ENCODE data around the gene QSOX2. TPM values are rescaled to one million over a fixed set of nuclear protein-coding genes. Genes with fewer than 3 reads are reported as not detected.

Gene QSOX2
- total RNA-seq, 4 donors from 2014 or later = 10.2 to 15.8 (median 12.1) TPM

DNA sequence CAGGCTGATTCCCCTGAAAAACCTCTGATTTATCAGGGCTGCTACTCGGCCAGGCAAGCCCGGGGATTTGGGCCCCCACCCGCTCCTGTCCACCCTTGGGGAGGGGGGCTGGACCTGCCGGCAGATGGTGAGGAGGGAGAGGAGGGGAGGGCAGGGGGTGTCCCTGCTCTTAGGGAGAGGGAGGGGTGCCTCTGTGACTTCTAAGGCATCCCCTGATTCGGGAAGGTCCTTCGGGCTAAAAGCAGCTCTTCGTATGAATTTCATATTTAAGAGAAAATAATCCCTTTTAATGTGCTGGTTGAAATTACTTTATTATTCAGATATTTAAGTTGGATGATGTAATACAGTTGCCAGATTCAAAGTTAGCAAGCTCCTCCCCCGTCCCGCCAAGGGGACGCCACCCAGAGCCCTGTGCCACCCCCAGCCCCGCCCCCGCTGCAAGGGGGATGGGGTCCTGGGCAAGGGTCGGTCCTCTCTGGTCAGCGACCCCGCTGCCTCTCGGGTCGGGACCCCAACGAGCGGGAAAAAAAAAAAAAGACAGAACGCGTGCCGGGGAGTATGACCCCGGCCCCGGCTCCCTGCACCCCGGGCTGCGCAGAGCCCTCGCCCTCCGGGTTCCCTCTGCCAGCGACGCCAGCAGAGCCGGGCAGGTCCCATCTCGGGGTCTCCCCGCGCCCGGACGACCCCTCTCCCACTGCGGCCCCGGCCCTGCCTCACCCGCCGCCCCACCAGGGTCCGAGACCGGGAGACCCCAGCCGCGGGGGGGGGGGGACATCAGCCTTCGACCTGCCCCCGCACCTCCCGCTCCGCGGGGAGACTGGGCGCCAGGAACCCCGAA is 53.1 kb downstream of the QSOX2 start:
- TF ChIP-seq POLR2AphosphoS5 (IDR thresholded peaks at IDR 0.05) (no peak), EP300 (IDR thresholded peaks at IDR 0.05) (no peak), POLR2A (IDR thresholded peaks at IDR 0.05) (no peak)
- TF ChIP-seq, protein P1, sequence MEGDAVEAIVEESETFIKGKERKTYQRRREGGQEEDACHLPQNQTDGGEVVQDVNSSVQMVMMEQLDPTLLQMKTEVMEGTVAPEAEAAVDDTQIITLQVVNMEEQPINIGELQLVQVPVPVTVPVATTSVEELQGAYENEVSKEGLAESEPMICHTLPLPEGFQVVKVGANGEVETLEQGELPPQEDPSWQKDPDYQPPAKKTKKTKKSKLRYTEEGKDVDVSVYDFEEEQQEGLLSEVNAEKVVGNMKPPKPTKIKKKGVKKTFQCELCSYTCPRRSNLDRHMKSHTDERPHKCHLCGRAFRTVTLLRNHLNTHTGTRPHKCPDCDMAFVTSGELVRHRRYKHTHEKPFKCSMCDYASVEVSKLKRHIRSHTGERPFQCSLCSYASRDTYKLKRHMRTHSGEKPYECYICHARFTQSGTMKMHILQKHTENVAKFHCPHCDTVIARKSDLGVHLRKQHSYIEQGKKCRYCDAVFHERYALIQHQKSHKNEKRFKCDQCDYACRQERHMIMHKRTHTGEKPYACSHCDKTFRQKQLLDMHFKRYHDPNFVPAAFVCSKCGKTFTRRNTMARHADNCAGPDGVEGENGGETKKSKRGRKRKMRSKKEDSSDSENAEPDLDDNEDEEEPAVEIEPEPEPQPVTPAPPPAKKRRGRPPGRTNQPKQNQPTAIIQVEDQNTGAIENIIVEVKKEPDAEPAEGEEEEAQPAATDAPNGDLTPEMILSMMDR (IDR thresholded peaks at IDR 0.05) = no peak
- Histone ChIP-seq H3K27me3 (peaks cover 100% of the 10 kb centered on the region), H3K9me3 (no peaks in the 10 kb centered on the region), H3K4me1 (peaks cover 12% of the 10 kb centered on the region), H3K36me3 (no peaks in the 10 kb centered on the region), H3K4me3 (no peak overlapping the region), H3K27ac (no peak overlapping the region)
- 3% methylated on average over 24 of the region's 51 CpGs for WGBS
- no peak for DNase-seq (ENCODE audit: low spot score in 2 of 2)

GRCh38 chr9:136191960-136192286 is 53.7 kb downstream of the QSOX2 start:
- TF ChIP-seq EP300 (IDR thresholded peaks at IDR 0.05) (no peak), POLR2A (IDR thresholded peaks at IDR 0.05) (no peak), POLR2AphosphoS5 (IDR thresholded peaks at IDR 0.05) (no peak)
- TF ChIP-seq, protein P1 (IDR thresholded peaks at IDR 0.05) = no peak
- Histone ChIP-seq H3K4me3 (no peak overlapping the region), H3K36me3 (no peaks in the 10 kb centered on the region), H3K27ac (no peak overlapping the region), H3K27me3 (peaks cover 100% of the 10 kb centered on the region), H3K9me3 (no peaks in the 10 kb centered on the region), H3K4me1 (peaks cover 12% of the 10 kb centered on the region)
- no peak for DNase-seq (ENCODE audit: low spot score in 2 of 2)
- 30% methylated on average over 9 of the region's 9 CpGs for WGBS

DNA sequence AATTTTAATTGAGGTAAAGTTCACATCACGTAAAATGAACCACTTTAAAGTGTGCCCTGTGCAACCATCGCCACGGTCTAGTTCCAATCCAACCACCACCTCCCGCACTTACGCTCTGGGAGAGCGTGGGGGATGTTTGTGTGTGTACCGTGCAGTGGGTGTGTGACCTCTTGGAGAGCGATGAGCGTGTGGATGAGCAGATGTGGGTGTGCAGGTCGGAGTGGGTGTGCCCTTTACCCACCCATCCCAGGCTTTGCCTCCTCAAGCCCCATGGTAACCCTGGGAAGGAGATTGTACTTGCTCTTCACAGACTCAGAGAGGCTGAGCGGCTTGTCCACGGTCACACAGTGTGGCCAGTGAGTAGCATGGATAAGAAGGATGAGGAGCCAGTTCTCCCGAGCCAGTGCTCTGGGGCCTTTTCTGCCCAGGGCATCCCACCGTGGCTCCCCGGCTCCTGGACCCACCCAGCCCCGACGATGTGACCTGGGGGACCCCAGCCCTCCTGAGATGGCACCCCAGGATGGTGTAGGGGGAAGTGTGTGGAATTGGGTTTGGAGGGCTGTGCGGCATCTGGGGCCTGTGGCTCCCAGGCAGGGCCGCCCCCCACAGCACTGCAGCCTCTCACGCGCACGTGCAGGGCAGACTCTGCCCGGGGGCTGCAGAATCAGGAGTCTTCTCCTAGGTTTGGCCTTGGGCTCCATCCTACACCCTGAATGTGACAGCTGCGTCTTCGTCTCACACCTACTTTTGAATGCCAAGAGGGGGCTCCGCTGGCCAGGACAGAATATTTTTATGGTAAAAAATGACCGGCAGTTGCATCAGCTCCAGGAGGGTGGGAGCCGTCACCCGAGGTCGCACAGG is 54.3 kb downstream of the QSOX2 start:
- no peak for TF ChIP-seq POLR2A (IDR thresholded peaks at IDR 0.05)
- TF ChIP-seq, protein P1 (IDR thresholded peaks at IDR 0.05) = no peak
- no peak for TF ChIP-seq EP300 (IDR thresholded peaks at IDR 0.05)
- no peak for TF ChIP-seq POLR2AphosphoS5 (IDR thresholded peaks at IDR 0.05)
- H3K4me3 ChIP-seq = no peak overlapping the region
- no peaks in the 10 kb centered on the region for H3K9me3 ChIP-seq
- peaks cover 12% of the 10 kb centered on the region for H3K4me1 ChIP-seq
- no peak for DNase-seq (ENCODE audit: low spot score in 2 of 2)
- no peak overlapping the region for H3K27ac ChIP-seq
- H3K27me3 ChIP-seq = peaks cover 100% of the 10 kb centered on the region
- 51% methylated on average over 23 of the region's 30 CpGs for WGBS
- H3K36me3 ChIP-seq = no peaks in the 10 kb centered on the region

DNA sequence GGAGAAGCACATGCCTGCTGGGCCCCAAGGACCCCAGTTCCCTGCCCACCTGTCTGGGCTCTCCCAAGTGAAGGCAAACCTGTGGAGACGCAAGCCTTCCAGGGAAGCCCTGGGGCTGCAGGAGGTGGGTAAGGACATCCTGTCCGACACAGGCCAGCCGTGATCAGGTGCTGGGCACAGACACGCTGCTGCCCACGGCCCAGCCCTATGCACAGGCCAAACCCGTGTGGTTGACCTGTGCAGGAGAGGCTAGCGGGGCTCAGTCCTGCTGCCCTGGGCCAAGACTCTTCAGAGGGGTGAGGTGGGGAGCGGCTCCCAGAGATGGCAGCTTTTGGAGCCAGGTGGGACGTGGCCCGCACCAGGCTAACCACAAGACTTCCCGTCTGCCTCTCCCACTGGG is 55.0 kb downstream of the QSOX2 start:
- Histone ChIP-seq H3K27ac (no peak overlapping the region), H3K4me3 (no peak overlapping the region), H3K9me3 (no peaks in the 10 kb centered on the region), H3K4me1 (peaks cover 12% of the 10 kb centered on the region), H3K27me3 (peaks cover 100% of the 10 kb centered on the region), H3K36me3 (no peaks in the 10 kb centered on the region)
- WGBS = 44% methylated on average over 4 of the region's 11 CpGs
- DNase-seq (ENCODE audit: low spot score in 2 of 2) = no peak
- TF ChIP-seq POLR2A (IDR thresholded peaks at IDR 0.05) = no peak
- TF ChIP-seq, protein P1 (IDR thresholded peaks at IDR 0.05) = no peak
- no peak for TF ChIP-seq POLR2AphosphoS5 (IDR thresholded peaks at IDR 0.05)
- TF ChIP-seq EP300 (IDR thresholded peaks at IDR 0.05) = no peak

GRCh38 chr9:136190237-136190601 is 55.4 kb downstream of the QSOX2 start:
- Histone ChIP-seq H3K27ac (no peak overlapping the region), H3K36me3 (no peaks in the 10 kb centered on the region), H3K27me3 (peaks cover 100% of the 10 kb centered on the region), H3K4me3 (no peak overlapping the region), H3K4me1 (peaks cover 12% of the 10 kb centered on the region), H3K9me3 (no peaks in the 10 kb centered on the region)
- 60% methylated on average over 4 of the region's 7 CpGs for WGBS
- no peak for TF ChIP-seq POLR2A (IDR thresholded peaks at IDR 0.05)
- TF ChIP-seq POLR2AphosphoS5 (IDR thresholded peaks at IDR 0.05) = no peak
- TF ChIP-seq EP300 (IDR thresholded peaks at IDR 0.05) = no peak
- TF ChIP-seq, protein P1 (IDR thresholded peaks at IDR 0.05) = no peak
- no peak for DNase-seq (ENCODE audit: low spot score in 2 of 2)

Data from suprapubic skin (tissue), 4 donors.